Loucy (cell line): ENCODE data around the gene F2R.
A peak's percentile ranks its signal among the peaks of the same experiment; 100 is the strongest.
"Not testable (repeated sequence)": the region's sequence is repeated elsewhere in the genome, so short reads cannot be mapped to it uniquely, and the experiment has no call there.

Source experiments
- H2AFZ ChIP-seq: fragments of 200-600 bp; sonication (generic); 2 replicates; pipeline ENCODE4 v1.6.0; 2016; ENCODE audit warnings: antibody characterized with exemption, mild to moderate bottlenecking, low read length, moderate library complexity
- H3F3A ChIP-seq: fragments of 200-600 bp; 2 replicates; pipeline ENCODE4 v1.6.0; 2016; ENCODE audit warnings: antibody characterized with exemption, low read depth, mild to moderate bottlenecking
- H3K27me3 ChIP-seq: fragments of 200-600 bp; sonication (generic); 2 replicates; pipeline ENCODE4 v1.6.1; 2014; ENCODE audit warnings: low read length, mild to moderate bottlenecking; ENCODE audit not compliant: insufficient read depth, poor library complexity, severe bottlenecking
- H3K36me3 ChIP-seq: fragments of 200-600 bp; sonication (generic); 2 replicates; pipeline ENCODE4 v1.6.1; 2016; ENCODE audit warnings: low read length; ENCODE audit not compliant: insufficient read depth
- H3K4me1 ChIP-seq: fragments of 200-600 bp; sonication (generic); 2 replicates; pipeline ENCODE4 v1.5.1; 2014; ENCODE audit warnings: low read length, mild to moderate bottlenecking; ENCODE audit not compliant: insufficient read depth, poor library complexity, severe bottlenecking
- H3K4me2 ChIP-seq: fragments of 200-600 bp; sonication (generic); 2 replicates; pipeline ENCODE4 v1.6.0; 2014; ENCODE audit warnings: antibody characterized with exemption, low read length, low read depth, mild to moderate bottlenecking; ENCODE audit not compliant: poor library complexity, severe bottlenecking
- H3K4me3 ChIP-seq: fragments of 200-600 bp; sonication (generic); 2 replicates; pipeline ENCODE4 v1.5.1; 2014; ENCODE audit warnings: low read length, mild to moderate bottlenecking, mixed read lengths; ENCODE audit not compliant: poor library complexity, severe bottlenecking
- H3K79me2 ChIP-seq: fragments of 200-600 bp; sonication (generic); 2 replicates; pipeline ENCODE4 v1.6.1; 2014; ENCODE audit warnings: low read length; ENCODE audit not compliant: insufficient read depth
- H3K9ac ChIP-seq: fragments of 200-600 bp; sonication (generic); 2 replicates; pipeline ENCODE4 v1.6.0; 2014; ENCODE audit warnings: mild to moderate bottlenecking, low read depth, low read length, moderate library complexity; ENCODE audit not compliant: poor library complexity, severe bottlenecking
- H3K9me2 ChIP-seq: fragments of 200-600 bp; sonication (generic); replicated peaks from 2 replicates; pipeline ENCODE4 v1.6.1; 2016; ENCODE audit warnings: low read depth, low read length, mixed read lengths
- H3K9me3 ChIP-seq: fragments of 200-600 bp; sonication (generic); 2 replicates; pipeline ENCODE4 v1.6.1; 2014; ENCODE audit warnings: mild to moderate bottlenecking, antibody characterized with exemption, low read length, low read depth; ENCODE audit not compliant: insufficient read depth
- H4K20me1 ChIP-seq: fragments of 200-600 bp; sonication (generic); 2 replicates; pipeline ENCODE4 v1.6.0; 2014; ENCODE audit warnings: antibody characterized with exemption, low read length, mild to moderate bottlenecking; ENCODE audit not compliant: insufficient read depth, poor library complexity, severe bottlenecking
- CTCF ChIP-seq: fragments of 200-600 bp; sonication (generic); conservative IDR thresholded peaks from 2 replicates; pipeline ENCODE4 v1.5.1; 2014; ENCODE audit warnings: mild to moderate bottlenecking, antibody characterized with exemption, low read length
- EZH2phosphoT487 ChIP-seq: fragments of 200-600 bp; IDR thresholded peaks from 2 replicates; pipeline ENCODE4 v1.6.1; 2018; ENCODE audit warnings: antibody characterized with exemption, mild to moderate bottlenecking, moderate library complexity, borderline replicate concordance

F2R gene

GRCh38 chr5:76736679-76737556, 21.0 kb downstream of the F2R start:
- Histone ChIP-seq H3K9me3 (no peaks in the 10 kb centered on the region), H3K9ac (no peak overlapping the region), H3K36me3 (peaks cover 27% of the 10 kb centered on the region; the same call in 1 of the 2 replicates), H3F3A (peaks cover 8% of the 10 kb centered on the region; the same call in 1 of the 2 replicates), H2AFZ (no peak overlapping the region), H3K79me2 (no peaks in the 10 kb centered on the region; the same call in 1 of the 2 replicates), H3K27me3 (no peaks in the 10 kb centered on the region), H3K9me2 (no peaks in the 10 kb centered on the region), H3K4me1 (peaks cover 40% of the 10 kb centered on the region), H3K4me2 (peak overlapping the region; percentile 74), H4K20me1 (no peaks in the 10 kb centered on the region), H3K4me3 (no peak overlapping the region)
- TF ChIP-seq CTCF (no peak), EZH2phosphoT487 (no peak)

- H4K20me1 ChIP-seq, result no peaks in the 10 kb centered on the region
- H3F3A ChIP-seq, result peaks cover 8% of the 10 kb centered on the region; the same call in 1 of the 2 replicates
- no peaks in the 10 kb centered on the region for H3K9me2 ChIP-seq
- no peak overlapping the region for H3K4me3 ChIP-seq
- peak overlapping the region; percentile 5 for H3K9ac ChIP-seq
- H3K4me2 ChIP-seq, result peak overlapping the region; percentile 74
- H3K4me1 ChIP-seq, result peaks cover 40% of the 10 kb centered on the region
- H3K36me3 ChIP-seq, result peaks cover 17% of the 10 kb centered on the region; the same call in 1 of the 2 replicates
- H3K79me2 ChIP-seq, result no peaks in the 10 kb centered on the region
- H3K27me3 ChIP-seq, result no peaks in the 10 kb centered on the region
- TF ChIP-seq EZH2phosphoT487, result no peak
- TF ChIP-seq CTCF, result no peak
- no peak overlapping the region for H2AFZ ChIP-seq
- H3K9me3 ChIP-seq, result no peaks in the 10 kb centered on the region
These were observed 21.9 kb downstream of the F2R start for GRCh38 chr5:76737846-76738245.

- not testable (repeated sequence) for H3K79me2 ChIP-seq, H3F3A ChIP-seq, H3K9ac ChIP-seq, H3K27me3 ChIP-seq, H2AFZ ChIP-seq, H4K20me1 ChIP-seq, H3K9me3 ChIP-seq, H3K36me3 ChIP-seq, H3K9me2 ChIP-seq, H3K4me2 ChIP-seq, H3K4me3 ChIP-seq
- H3K4me1 ChIP-seq, result peaks cover 30% of the 10 kb centered on the region
These were observed 25.6 kb downstream of the F2R start for GRCh38 chr5:76741506-76741905.
